ENCODE results near the gene GATA3. TPM values are rescaled to one million over a fixed set of nuclear protein-coding genes. Genes with fewer than 3 reads are reported as not detected.

GATA3 gene
- total RNA-seq, 1 donor from 2014 or later: 0.52 TPM

DNA sequence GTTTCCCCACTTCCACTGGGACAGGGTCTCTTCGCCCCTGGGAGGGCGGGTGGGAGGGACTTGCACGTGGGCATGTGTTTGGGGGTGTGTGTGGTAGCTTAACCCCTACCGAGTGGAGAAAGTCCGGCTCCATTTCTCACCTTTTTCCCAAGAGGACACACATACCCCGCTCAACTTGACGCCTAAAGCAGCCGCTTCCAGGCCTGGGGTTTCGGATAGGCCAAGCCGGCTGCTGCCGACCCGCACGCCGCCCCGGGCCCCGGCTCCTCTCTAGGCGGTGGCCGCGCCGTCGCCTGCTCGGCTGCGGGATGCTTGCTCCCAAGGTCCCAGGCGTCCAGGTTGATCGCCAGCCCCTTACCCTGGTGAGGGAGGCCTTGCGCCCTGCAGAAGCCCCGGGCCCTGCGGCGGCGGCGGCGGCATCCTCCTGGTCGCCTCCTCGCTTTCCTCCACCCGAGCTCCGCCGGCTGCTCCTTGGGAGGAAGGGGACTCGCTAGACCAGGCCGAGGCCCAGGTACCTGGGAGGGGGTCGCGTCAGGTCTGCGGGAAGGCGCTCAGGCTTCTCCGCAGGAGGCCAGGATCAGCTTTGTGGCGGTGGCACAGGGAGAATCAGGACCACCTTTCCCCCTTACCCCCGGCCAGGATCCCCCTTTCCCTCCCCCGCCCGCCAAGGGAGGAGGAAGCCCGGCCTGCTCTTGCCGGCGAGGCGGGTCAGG lies 3.2 kb upstream of the GATA3 start:
- no peaks in the 10 kb centered on the region for H3K36me3 ChIP-seq (ENCODE audit: control insufficient read depth in 3 of 3, insufficient read depth in 3 of 3, low read length in 3 of 3)
- peak overlapping the region in 1 of 3 donors; percentile 56 for H3K4me3 ChIP-seq (ENCODE audit: low read length in 3 of 3)
- H3K4me1 ChIP-seq (ENCODE audit: control insufficient read depth in 3 of 3, insufficient read depth in 3 of 3, low read length in 3 of 3): peaks cover 26 to 41% (median 34%) of the 10 kb centered on the region in 3 donors
- H3K9ac ChIP-seq (ENCODE audit: low read depth in 1 of 3, low read length in 3 of 3): no peak overlapping the region
- no peaks in the 10 kb centered on the region for H3K9me3 ChIP-seq (ENCODE audit: control insufficient read depth in 3 of 3, low read length in 3 of 3)
- H3K27ac ChIP-seq (ENCODE audit: low read depth, low read length): no peak overlapping the region
- peaks cover 80 to 92% (median 92%) of the 10 kb centered on the region in 3 donors for H3K27me3 ChIP-seq (ENCODE audit: control insufficient read depth in 3 of 3, insufficient read depth in 3 of 3, low read length in 3 of 3)

DNA sequence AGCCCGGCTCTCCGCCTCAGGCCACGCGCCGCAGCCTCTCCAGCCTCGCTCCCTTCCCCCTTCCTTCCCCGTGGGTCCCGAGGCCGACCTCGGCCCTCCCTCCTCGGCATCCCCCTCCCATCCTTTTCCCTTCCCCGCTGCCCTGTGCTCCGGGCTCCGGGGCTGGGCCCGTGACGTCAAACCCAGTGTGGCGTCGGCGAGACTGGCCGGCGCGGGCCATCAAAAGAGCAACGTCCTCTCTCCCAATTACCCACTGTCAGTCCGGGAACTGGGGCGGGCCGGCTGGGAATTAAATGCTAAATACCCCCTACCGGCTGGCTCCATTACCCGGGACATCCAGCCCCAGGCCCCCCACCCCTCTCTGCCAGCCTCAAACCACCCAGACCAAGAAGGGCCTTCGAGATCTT lies 2.6 kb upstream of the GATA3 start:
- Histone ChIP-seq H3K9me3 (ENCODE audit: control insufficient read depth in 3 of 3, low read length in 3 of 3) (no peaks in the 10 kb centered on the region), H3K36me3 (ENCODE audit: control insufficient read depth in 3 of 3, insufficient read depth in 3 of 3, low read length in 3 of 3) (no peaks in the 10 kb centered on the region), H3K9ac (ENCODE audit: low read depth in 1 of 3, low read length in 3 of 3) (no peak overlapping the region), H3K4me1 (ENCODE audit: control insufficient read depth in 3 of 3, insufficient read depth in 3 of 3, low read length in 3 of 3) (peaks cover 26 to 41% (median 34%) of the 10 kb centered on the region in 3 donors), H3K4me3 (ENCODE audit: low read length in 3 of 3) (no peak overlapping the region), H3K27ac (ENCODE audit: low read depth, low read length) (no peak overlapping the region), H3K27me3 (ENCODE audit: control insufficient read depth in 3 of 3, insufficient read depth in 3 of 3, low read length in 3 of 3) (peaks cover 80 to 86% (median 86%) of the 10 kb centered on the region in 3 donors)

DNA sequence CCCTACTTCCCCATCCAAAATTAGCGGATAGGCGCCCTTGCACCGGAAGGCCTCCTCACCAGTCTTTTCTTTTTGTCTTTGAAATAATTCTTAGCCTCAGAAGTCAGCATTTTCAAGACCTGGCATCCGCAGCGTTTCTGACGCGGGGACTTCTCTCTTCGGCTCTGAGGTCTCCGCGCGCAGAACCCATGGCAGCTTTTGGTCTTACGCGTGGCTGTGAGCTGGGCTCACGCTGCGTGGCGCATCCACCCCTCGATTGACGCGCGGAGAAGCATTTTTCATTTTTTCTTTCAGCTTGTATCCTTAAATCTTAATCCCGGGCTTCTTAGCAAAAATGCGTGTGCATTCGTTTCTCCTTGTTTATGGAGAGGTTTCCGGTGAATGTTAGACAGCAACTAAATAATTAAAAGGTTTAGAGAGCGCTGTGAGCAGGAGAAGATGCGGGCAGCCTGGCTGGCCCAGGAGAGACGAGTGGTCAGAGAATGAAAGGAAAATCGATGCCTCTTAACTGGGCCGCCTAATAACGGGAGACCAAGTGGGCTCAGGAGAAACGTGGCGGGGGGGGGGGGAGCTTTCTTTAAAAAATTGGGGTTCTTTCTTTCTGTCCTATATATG lies 2.0 kb upstream of the GATA3 start:
- H3K9ac ChIP-seq (ENCODE audit: low read depth in 1 of 3, low read length in 3 of 3): no peak overlapping the region
- H3K27ac ChIP-seq (ENCODE audit: low read depth, low read length): no peak overlapping the region
- peaks cover 80 to 83% (median 81%) of the 10 kb centered on the region in 3 donors for H3K27me3 ChIP-seq (ENCODE audit: control insufficient read depth in 3 of 3, insufficient read depth in 3 of 3, low read length in 3 of 3)
- no peaks in the 10 kb centered on the region for H3K36me3 ChIP-seq (ENCODE audit: control insufficient read depth in 3 of 3, insufficient read depth in 3 of 3, low read length in 3 of 3)
- H3K4me1 ChIP-seq (ENCODE audit: control insufficient read depth in 3 of 3, insufficient read depth in 3 of 3, low read length in 3 of 3): peaks cover 26 to 41% (median 34%) of the 10 kb centered on the region in 3 donors
- no peak overlapping the region for H3K4me3 ChIP-seq (ENCODE audit: low read length in 3 of 3)
- H3K9me3 ChIP-seq (ENCODE audit: control insufficient read depth in 3 of 3, low read length in 3 of 3): no peaks in the 10 kb centered on the region

DNA sequence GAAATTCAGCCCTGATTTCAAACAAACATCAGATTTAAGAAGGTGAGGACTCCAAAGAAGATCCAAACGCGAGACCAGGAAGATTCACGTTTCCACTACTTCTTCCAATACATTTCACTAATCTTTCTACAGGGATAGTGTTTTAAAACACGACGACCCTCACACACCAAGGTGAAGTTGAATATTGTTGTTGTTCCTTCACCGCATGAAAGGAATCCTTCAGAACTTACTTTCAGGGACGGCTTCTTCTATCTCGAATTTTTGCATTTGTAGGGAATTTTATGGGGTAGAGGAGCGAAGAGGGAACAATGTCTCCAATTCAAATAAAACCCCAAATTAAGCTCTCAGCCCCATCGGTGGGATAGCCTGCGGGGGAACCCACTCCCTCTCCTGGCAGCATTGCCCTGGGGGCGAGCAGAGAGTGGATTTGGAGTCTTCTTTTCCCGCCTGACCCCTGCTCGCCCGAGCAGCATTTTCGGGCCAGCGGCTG lies 1.5 kb upstream of the GATA3 start:
- H3K4me1 ChIP-seq (ENCODE audit: control insufficient read depth in 3 of 3, insufficient read depth in 3 of 3, low read length in 3 of 3): peaks cover 26 to 41% (median 34%) of the 10 kb centered on the region in 3 donors
- no peaks in the 10 kb centered on the region for H3K9me3 ChIP-seq (ENCODE audit: control insufficient read depth in 3 of 3, low read length in 3 of 3)
- H3K27ac ChIP-seq (ENCODE audit: low read depth, low read length): no peak overlapping the region
- H3K4me3 ChIP-seq (ENCODE audit: low read length in 3 of 3): peak overlapping the region in 1 of 3 donors; percentile 23
- no peak overlapping the region for H3K9ac ChIP-seq (ENCODE audit: low read depth in 1 of 3, low read length in 3 of 3)
- peaks cover 79 to 81% (median 81%) of the 10 kb centered on the region in 3 donors for H3K27me3 ChIP-seq (ENCODE audit: control insufficient read depth in 3 of 3, insufficient read depth in 3 of 3, low read length in 3 of 3)
- H3K36me3 ChIP-seq (ENCODE audit: control insufficient read depth in 3 of 3, insufficient read depth in 3 of 3, low read length in 3 of 3): no peaks in the 10 kb centered on the region

DNA sequence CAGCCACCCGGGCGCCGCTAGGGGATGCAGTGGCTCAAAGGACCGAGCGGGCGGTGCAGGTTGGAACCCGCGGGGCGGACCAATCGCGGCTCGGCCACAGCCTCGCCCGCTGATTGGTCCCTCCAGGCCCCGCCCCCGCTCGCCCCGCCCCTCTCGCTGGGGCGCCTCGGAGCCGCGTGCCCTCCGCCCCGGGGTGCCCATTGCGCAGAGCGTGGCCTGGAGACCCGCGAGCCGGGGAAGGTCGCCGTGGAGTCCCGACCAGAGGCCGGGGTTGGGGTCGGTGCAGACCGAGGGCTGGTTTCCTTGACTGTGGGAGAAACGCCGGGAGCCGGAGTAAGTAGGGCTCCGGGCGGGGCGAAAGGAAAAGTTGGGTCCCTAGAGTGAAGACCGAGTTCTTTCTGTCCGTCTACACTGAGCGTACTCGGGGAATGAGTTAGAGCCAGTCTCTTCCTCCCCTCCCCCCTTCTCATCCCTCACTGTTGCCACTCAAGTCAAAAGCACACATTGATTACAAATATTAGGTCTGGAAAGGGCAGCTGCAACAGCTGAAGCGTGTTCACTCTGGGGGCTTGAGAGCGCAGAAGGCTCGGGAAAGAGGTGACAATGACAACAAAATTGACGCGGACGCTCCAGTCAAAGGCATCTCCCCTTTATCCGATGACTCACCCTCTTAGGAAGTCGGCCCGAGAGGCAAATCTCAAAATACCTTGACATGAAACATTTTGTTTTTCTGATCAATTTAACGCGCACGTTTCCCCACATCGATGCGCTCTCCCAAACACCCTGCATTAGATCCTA lies 843 bp upstream of the GATA3 start:
- Histone ChIP-seq H3K9me3 (ENCODE audit: control insufficient read depth in 3 of 3, low read length in 3 of 3) (no peaks in the 10 kb centered on the region), H3K36me3 (ENCODE audit: control insufficient read depth in 3 of 3, insufficient read depth in 3 of 3, low read length in 3 of 3) (no peaks in the 10 kb centered on the region), H3K4me1 (ENCODE audit: control insufficient read depth in 3 of 3, insufficient read depth in 3 of 3, low read length in 3 of 3) (peaks cover 26 to 41% (median 34%) of the 10 kb centered on the region in 3 donors), H3K27ac (ENCODE audit: low read depth, low read length) (no peak overlapping the region), H3K27me3 (ENCODE audit: control insufficient read depth in 3 of 3, insufficient read depth in 3 of 3, low read length in 3 of 3) (peaks cover 78 to 81% (median 80%) of the 10 kb centered on the region in 3 donors), H3K4me3 (ENCODE audit: low read length in 3 of 3) (peak overlapping the region; percentile 54 to 68 (median 60)), H3K9ac (ENCODE audit: low read depth in 1 of 3, low read length in 3 of 3) (peak overlapping the region in 1 of 3 donors; percentile 42)

DNA sequence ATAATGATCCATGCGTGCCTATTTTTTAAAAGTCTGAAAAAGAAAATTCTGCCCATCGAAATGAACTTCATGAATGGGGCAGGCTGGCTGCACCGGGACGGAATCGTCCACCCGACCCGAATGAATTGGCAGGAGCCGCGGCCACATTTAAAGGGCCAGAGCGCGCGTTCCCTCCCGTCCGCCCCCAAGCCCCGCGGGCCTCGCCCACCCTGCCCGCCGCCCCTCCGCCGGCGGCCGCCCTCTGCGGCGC lies 319 bp upstream of the GATA3 start:
- no peaks in the 10 kb centered on the region for H3K36me3 ChIP-seq (ENCODE audit: control insufficient read depth in 3 of 3, insufficient read depth in 3 of 3, low read length in 3 of 3)
- peak overlapping the region; percentile 54 to 68 (median 60) for H3K4me3 ChIP-seq (ENCODE audit: low read length in 3 of 3)
- peaks cover 80 to 84% (median 81%) of the 10 kb centered on the region in 3 donors for H3K27me3 ChIP-seq (ENCODE audit: control insufficient read depth in 3 of 3, insufficient read depth in 3 of 3, low read length in 3 of 3)
- H3K9ac ChIP-seq (ENCODE audit: low read depth in 1 of 3, low read length in 3 of 3): no peak overlapping the region
- H3K9me3 ChIP-seq (ENCODE audit: control insufficient read depth in 3 of 3, low read length in 3 of 3): no peaks in the 10 kb centered on the region
- peaks cover 26 to 39% (median 32%) of the 10 kb centered on the region in 3 donors for H3K4me1 ChIP-seq (ENCODE audit: control insufficient read depth in 3 of 3, insufficient read depth in 3 of 3, low read length in 3 of 3)
- H3K27ac ChIP-seq (ENCODE audit: low read depth, low read length): no peak overlapping the region

DNA sequence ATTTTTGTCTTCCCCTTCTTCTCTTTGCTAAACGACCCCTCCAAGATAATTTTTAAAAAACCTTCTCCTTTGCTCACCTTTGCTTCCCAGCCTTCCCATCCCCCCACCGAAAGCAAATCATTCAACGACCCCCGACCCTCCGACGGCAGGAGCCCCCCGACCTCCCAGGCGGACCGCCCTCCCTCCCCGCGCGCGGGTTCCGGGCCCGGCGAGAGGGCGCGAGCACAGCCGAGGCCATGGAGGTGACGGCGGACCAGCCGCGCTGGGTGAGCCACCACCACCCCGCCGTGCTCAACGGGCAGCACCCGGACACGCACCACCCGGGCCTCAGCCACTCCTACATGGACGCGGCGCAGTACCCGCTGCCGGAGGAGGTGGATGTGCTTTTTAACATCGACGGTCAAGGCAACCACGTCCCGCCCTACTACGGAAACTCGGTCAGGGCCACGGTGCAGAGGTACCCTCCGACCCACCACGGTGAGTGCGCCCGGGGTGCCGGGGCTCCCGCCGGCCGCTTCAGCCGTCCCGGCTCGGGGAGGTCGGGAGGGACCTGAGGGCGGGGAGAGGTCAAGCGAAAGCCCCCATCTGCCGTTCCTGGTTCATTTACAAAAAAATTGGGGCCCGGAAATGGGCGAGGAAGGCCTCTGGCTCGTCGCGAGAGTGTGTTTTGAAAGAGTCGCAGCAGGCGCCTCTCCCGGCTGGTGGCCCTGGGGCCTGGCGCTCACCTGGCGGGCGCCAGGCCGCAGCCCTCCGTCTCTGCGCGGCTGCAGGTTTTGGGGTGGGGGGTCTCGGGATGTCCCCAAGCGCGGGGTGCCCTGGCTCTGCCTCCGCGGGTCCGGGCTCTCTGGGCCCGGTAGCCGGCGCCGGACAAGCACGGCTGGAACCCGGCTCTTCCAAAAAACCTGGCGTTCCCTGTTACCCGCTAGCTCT lies 1.2 kb downstream of the GATA3 start:
- H3K27me3 ChIP-seq (ENCODE audit: control insufficient read depth in 3 of 3, insufficient read depth in 3 of 3, low read length in 3 of 3): peaks cover 72 to 82% (median 82%) of the 10 kb centered on the region in 3 donors
- H3K27ac ChIP-seq (ENCODE audit: low read depth, low read length): no peak overlapping the region
- peaks cover 17 to 26% (median 25%) of the 10 kb centered on the region in 3 donors for H3K4me1 ChIP-seq (ENCODE audit: control insufficient read depth in 3 of 3, insufficient read depth in 3 of 3, low read length in 3 of 3)
- peak overlapping the region in 1 of 3 donors; percentile 33 for H3K9ac ChIP-seq (ENCODE audit: low read depth in 1 of 3, low read length in 3 of 3)
- H3K9me3 ChIP-seq (ENCODE audit: control insufficient read depth in 3 of 3, low read length in 3 of 3): no peaks in the 10 kb centered on the region
- peak overlapping the region in 2 of 3 donors; percentile 41 to 48 for H3K4me3 ChIP-seq (ENCODE audit: low read length in 3 of 3)
- H3K36me3 ChIP-seq (ENCODE audit: control insufficient read depth in 3 of 3, insufficient read depth in 3 of 3, low read length in 3 of 3): no peaks in the 10 kb centered on the region

DNA sequence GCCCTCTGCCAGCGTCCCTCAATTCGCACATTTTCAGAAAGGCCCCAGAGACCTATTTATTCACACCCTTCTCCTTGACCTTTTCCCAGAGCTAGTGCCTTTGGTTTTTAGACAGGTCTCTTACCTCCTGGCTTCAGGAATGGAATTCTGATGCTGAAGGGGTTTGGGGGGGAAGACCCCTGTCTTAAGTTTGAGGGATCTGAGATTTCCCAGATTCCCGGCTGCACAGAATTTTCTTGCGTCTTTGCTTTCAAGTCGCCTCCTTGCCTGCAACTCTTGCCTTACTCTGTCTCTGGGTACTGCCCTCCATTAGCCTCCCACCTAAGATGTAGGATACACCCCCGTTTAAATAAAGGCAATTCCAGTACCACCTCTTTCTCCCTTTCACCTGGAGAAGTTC lies 1.9 kb downstream of the GATA3 start:
- Histone ChIP-seq H3K4me1 (ENCODE audit: control insufficient read depth in 3 of 3, insufficient read depth in 3 of 3, low read length in 3 of 3) (peaks cover 15 to 21% (median 20%) of the 10 kb centered on the region in 3 donors), H3K36me3 (ENCODE audit: control insufficient read depth in 3 of 3, insufficient read depth in 3 of 3, low read length in 3 of 3) (no peaks in the 10 kb centered on the region), H3K27me3 (ENCODE audit: control insufficient read depth in 3 of 3, insufficient read depth in 3 of 3, low read length in 3 of 3) (peaks cover 74 to 86% (median 83%) of the 10 kb centered on the region in 3 donors), H3K9me3 (ENCODE audit: control insufficient read depth in 3 of 3, low read length in 3 of 3) (no peaks in the 10 kb centered on the region), H3K27ac (ENCODE audit: low read depth, low read length) (no peak overlapping the region), H3K9ac (ENCODE audit: low read depth in 1 of 3, low read length in 3 of 3) (peak overlapping the region in 1 of 3 donors; percentile 8), H3K4me3 (ENCODE audit: low read length in 3 of 3) (peak overlapping the region in 1 of 3 donors; percentile 43)

DNA sequence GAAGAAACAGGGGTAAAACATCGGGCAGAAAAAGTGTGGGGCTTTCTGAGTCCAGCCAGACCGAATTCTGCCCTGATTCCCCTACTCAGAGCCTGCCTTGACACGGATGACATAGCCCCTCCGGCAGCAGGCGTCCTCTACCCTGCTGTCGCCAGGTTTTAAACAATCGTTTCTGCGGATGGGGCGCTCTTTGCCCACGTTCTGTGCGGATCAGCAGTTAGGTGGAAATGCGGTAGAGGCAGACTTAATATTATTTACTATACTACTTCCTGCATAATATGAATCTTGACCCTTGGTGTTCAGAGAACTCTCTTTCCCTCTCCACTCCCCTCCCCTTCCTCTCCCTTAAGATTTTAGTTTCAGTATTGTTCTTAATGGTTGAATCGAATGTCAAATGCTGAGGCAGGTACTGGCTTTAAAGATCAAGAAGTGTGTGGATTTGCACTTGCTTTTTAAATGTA lies 2.4 kb downstream of the GATA3 start:
- H3K36me3 ChIP-seq (ENCODE audit: control insufficient read depth in 3 of 3, insufficient read depth in 3 of 3, low read length in 3 of 3): no peaks in the 10 kb centered on the region
- no peak overlapping the region for H3K27ac ChIP-seq (ENCODE audit: low read depth, low read length)
- no peaks in the 10 kb centered on the region for H3K9me3 ChIP-seq (ENCODE audit: control insufficient read depth in 3 of 3, low read length in 3 of 3)
- peaks cover 15 to 19% (median 16%) of the 10 kb centered on the region in 3 donors for H3K4me1 ChIP-seq (ENCODE audit: control insufficient read depth in 3 of 3, insufficient read depth in 3 of 3, low read length in 3 of 3)
- peaks cover 74 to 88% (median 81%) of the 10 kb centered on the region in 3 donors for H3K27me3 ChIP-seq (ENCODE audit: control insufficient read depth in 3 of 3, insufficient read depth in 3 of 3, low read length in 3 of 3)
- H3K4me3 ChIP-seq (ENCODE audit: low read length in 3 of 3): peak overlapping the region in 1 of 3 donors; percentile 43
- H3K9ac ChIP-seq (ENCODE audit: low read depth in 1 of 3, low read length in 3 of 3): no peak overlapping the region
